Prostate gland (tissue), 2 donors: ENCODE data around the gene RMDN3. TPM values are rescaled to one million over a fixed set of nuclear protein-coding genes. Genes with fewer than 3 reads are reported as not detected.

Source experiments
- DNase-seq: peaks from one replicate; pipeline ENCODE4 v3.0.0-alpha.2; 2019; ENCODE audit warnings: low spot score
- H3K27ac ChIP-seq, 2 donors: fragments of 200-600 bp; sonication (generic); 2 replicates each; pipeline ENCODE4 v1.5.1; 2017 to 2019
- H3K27me3 ChIP-seq: fragments of 200-600 bp; sonication (generic); replicated peaks from 2 replicates; pipeline ENCODE4 v1.5.1; 2019; ENCODE audit not compliant: insufficient read depth
- H3K36me3 ChIP-seq, 2 donors: fragments of 200-600 bp; sonication (generic); 1 replicate in 1 of 2; 2 replicates in 1 of 2; pipeline versions ENCODE4 v1.5.1 to v1.8.1; 2017 to 2019
- H3K4me1 ChIP-seq: fragments of 200-600 bp; sonication (generic); replicated peaks from 2 replicates; pipeline ENCODE4 v1.5.1; 2019
- H3K4me3 ChIP-seq, 2 donors: fragments of 200-600 bp; sonication (generic); 2 replicates each; pipeline ENCODE4 v1.5.1; 2017 to 2019
- H3K9me3 ChIP-seq: fragments of 200-600 bp; sonication (generic); 2 replicates; pipeline ENCODE4 v1.5.1; 2017
- POLR2A ChIP-seq: fragments of 450-650 bp; IDR thresholded peaks from one replicate; pipeline ENCODE4 v1.6.1; 2016; ENCODE audit warnings: antibody characterized with exemption, mild to moderate bottlenecking
- POLR2AphosphoS5 ChIP-seq: sonication (generic); formaldehyde crosslinking; IDR thresholded peaks from one replicate; pipeline ENCODE4 v1.6.1; 2017; ENCODE audit warnings: antibody characterized with exemption
- WGBS: methylation state at CpG from one replicate; pipeline ENCODE4 v1.1.5; 2018; 5-methylcytosine and 5-hydroxymethylcytosine counted together
- intact Hi-C: fragments of 100-400 bp; cut with DNase I; formaldehyde crosslinking; loops from one replicate; pipeline ENCODE4 v1.14.2; 2022
- total RNA-seq, 2 donors: library from RNA; depleted of rRNA; stranded (reverse); fragments of >200 nt; gene quantifications; one replicate each; pipeline ENCODE4 v1.1.0, GENCODE V29; 2016
- TF ChIP-seq, protein P1 (sequence below), 4 experiments: fragments of 200-600 bp in 2 of 4; fragments of 450-650 bp in 2 of 4; sonication (generic) in 2 of 4; IDR thresholded peaks; 1 replicate in 3 of 4; 2 replicates in 1 of 4; pipeline ENCODE4 v1.5.1; 2016 to 2019; ENCODE audit warnings: antibody characterized with exemption in 4 of 4, mild to moderate bottlenecking in 2 of 4, moderate library complexity in 2 of 4

Gene RMDN3
- total RNA-seq, 2 donors from 2014 or later: 28.2 to 31.9 TPM

DNA sequence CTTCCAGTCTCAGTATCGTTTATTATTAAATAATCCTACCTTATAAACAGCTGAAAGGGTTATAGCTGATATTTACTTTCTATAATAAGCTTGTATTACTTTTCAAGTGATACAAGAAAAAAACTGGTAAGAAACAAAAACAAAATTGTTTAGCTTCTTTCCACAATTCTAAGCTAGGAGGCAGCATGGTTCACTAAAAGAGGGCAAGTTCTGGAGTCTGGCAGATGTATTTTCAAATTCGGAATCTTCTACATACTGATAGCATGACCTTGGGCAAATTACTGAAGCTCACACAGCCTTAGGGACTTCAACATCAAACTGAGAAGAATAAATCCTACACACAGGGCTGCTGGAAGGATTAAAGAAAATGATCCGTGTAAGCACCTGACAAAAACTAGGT lies 30.1 kb upstream of the RMDN3 start:
- DNase-seq: no peak
- Histone ChIP-seq H3K36me3 (no peaks in the 10 kb centered on the region), H3K4me1 (peaks cover 22% of the 10 kb centered on the region), H3K27ac (peak overlapping the region; percentile 80 to 81), H3K9me3 (no peaks in the 10 kb centered on the region), H3K4me3 (no peak overlapping the region), H3K27me3 (no peaks in the 10 kb centered on the region)
- TF ChIP-seq POLR2A: no peak
- TF ChIP-seq, protein P1, sequence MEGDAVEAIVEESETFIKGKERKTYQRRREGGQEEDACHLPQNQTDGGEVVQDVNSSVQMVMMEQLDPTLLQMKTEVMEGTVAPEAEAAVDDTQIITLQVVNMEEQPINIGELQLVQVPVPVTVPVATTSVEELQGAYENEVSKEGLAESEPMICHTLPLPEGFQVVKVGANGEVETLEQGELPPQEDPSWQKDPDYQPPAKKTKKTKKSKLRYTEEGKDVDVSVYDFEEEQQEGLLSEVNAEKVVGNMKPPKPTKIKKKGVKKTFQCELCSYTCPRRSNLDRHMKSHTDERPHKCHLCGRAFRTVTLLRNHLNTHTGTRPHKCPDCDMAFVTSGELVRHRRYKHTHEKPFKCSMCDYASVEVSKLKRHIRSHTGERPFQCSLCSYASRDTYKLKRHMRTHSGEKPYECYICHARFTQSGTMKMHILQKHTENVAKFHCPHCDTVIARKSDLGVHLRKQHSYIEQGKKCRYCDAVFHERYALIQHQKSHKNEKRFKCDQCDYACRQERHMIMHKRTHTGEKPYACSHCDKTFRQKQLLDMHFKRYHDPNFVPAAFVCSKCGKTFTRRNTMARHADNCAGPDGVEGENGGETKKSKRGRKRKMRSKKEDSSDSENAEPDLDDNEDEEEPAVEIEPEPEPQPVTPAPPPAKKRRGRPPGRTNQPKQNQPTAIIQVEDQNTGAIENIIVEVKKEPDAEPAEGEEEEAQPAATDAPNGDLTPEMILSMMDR (IDR thresholded peaks at IDR 0.05): peak in 2 of 4 experiments; percentile 30 to 51
- 77% methylated on average over 3 of the region's 3 CpGs for WGBS
- intact Hi-C loops: no loop called here

DNA sequence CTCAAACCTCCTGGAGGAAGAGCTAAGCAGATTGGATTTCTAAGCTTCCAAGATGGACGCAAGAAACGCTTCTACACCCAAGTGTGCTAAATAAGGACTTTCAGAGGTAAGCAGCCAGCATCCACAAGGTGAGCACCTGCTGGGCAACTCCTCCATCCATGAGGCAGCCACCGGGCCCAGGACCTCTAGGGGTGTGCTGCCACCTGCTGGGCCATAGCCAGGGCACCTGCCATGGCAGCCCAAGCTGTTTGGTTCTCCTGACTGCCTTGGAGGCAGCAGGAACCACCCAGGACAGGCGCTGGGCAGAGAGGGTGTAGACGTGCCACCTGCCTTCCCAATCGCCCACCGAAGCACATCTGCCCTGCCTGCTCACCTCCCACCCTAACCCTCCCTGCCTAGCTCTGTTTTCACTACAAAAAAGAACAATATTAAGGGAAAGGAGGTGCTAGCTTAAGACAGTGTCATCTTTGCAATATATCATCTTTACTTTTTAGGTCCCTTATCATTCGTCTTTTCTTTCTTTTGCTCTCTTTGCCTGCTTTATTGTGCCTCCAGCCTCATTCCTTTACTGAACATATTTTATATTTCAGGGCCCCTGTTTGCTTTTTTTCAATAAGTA lies 27.7 kb upstream of the RMDN3 start:
- 51% methylated on average over 8 of the region's 8 CpGs for WGBS
- Histone ChIP-seq H3K9me3 (no peaks in the 10 kb centered on the region), H3K4me1 (peaks cover 16% of the 10 kb centered on the region), H3K27me3 (no peaks in the 10 kb centered on the region), H3K4me3 (no peak overlapping the region), H3K36me3 (peaks cover 0 to 4% of the 10 kb centered on the region in 2 donors), H3K27ac (no peak overlapping the region)
- TF ChIP-seq, protein P1 (IDR thresholded peaks at IDR 0.05): peak; percentile 44 to 89 (median 76)
- TF ChIP-seq POLR2AphosphoS5 (peak; percentile 56), POLR2A (no peak)
- intact Hi-C loops: no loop called here
- peak; percentile 75 for DNase-seq

DNA sequence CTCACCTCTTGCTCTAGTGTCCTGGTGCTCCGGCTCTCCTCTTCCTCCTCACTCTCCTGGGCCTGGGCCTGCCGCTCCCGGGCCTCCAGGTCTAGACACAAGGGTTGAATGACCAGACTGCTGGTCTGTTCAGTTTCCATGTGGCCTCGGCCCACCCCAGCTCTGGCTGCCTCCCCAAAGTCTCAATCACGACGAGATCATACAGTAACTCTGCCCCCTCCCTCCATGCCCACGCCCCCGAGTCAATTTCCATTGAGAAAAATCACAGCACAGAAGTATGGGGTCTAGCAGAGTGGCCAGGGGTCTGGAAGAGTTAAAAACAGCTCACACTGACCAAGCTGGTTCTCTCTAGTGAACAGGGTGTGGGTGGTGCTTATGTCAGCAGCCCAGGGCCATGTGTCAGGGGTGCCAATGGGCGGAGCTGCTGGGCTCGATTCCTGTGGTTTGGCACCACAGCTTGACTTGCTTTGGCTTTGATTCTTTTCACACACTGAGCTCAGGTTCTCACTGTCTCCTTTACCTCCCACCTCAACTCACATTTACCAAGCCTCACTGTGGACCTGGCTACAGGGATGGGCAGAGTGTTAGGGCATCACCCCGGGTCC lies 21.6 kb upstream of the RMDN3 start:
- Histone ChIP-seq H3K9me3 (no peaks in the 10 kb centered on the region), H3K4me3 (no peak overlapping the region), H3K27me3 (no peaks in the 10 kb centered on the region), H3K27ac (peak overlapping the region; percentile 72 to 77), H3K4me1 (peaks cover 6% of the 10 kb centered on the region), H3K36me3 (peaks cover 4% of the 10 kb centered on the region in 2 donors)
- TF ChIP-seq POLR2AphosphoS5 (peak; percentile 92), POLR2A (peak; percentile 62)
- TF ChIP-seq, protein P1 (IDR thresholded peaks at IDR 0.05): no peak
- peak; percentile 93 for DNase-seq
- WGBS: 68% methylated on average over 11 of the region's 11 CpGs
- intact Hi-C loops: no loop called here

DNA sequence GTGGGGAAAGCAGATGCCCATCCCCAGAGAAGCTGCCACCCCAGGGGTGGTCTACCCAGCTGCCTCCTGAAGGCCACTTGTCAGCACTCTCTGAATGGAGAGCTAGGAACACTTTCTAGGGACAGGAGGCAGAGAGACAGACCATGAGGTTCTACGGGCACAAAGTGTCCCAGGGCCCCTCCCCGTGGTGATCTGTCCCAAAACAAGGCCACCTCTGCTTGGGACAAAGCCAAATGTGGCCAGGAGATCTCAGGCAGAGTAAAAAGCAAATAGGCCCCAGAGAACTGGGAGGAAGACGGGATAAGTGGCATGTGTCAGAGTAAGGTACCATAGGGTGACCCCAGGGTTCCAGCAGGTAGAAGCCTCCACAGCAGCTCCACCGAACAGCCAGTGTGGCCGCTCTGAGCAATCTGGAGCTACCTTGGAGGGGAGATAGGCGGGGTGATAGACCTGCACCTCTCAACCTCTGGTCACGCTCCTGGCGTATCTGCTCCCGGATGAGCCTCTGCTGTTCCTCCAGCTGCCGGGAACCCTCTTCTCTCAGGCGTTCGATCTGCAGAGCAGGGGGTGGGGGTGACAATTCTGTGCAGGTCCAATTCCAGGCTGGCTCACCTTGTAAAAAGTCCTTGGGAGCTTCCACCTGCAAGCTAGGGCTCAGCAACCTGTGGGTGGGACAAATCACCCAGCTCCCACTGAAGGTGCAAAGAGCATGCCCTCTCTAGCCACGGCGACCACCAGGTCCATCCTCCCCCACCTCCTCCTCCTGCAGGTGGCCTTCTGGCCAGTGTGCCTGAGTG lies 20.9 kb upstream of the RMDN3 start:
- Histone ChIP-seq H3K27me3 (no peaks in the 10 kb centered on the region), H3K27ac (peak overlapping the region; percentile 72 to 77), H3K36me3 (peaks cover 4% of the 10 kb centered on the region in 2 donors), H3K9me3 (no peaks in the 10 kb centered on the region), H3K4me3 (no peak overlapping the region), H3K4me1 (peaks cover 6% of the 10 kb centered on the region)
- no peak for DNase-seq
- 87% methylated on average over 14 of the region's 14 CpGs for WGBS
- no peak for TF ChIP-seq POLR2AphosphoS5
- no peak for TF ChIP-seq POLR2A
- intact Hi-C loops: no loop called here

DNA sequence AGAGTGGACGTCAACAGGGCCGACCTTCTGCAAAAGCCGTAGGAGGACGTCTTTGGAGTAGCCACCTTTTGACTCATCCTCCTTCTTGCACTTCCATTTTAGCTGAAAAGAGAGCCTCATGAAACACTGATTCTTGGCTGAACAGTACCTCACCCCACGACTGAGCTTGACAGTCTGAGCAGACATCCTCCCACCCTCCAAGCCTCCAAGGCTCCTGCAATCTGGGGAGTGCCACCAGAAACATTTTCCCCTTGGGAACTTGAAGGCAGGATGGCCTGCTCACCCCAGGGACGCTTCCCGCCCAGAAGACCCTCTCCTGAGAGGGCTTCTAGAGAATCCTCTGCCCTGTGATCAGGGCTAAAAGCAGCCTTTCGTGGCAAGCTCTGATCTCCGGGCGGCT lies 20.0 kb upstream of the RMDN3 start:
- no peaks in the 10 kb centered on the region for H3K9me3 ChIP-seq
- TF ChIP-seq, protein P1 (IDR thresholded peaks at IDR 0.05): no peak
- TF ChIP-seq POLR2A: no peak
- TF ChIP-seq POLR2AphosphoS5: no peak
- no peak for DNase-seq

More for the DNA sequence above, 20.0 kb upstream of the RMDN3 start:
- no peak overlapping the region for H3K4me3 ChIP-seq
- H3K27me3 ChIP-seq: no peaks in the 10 kb centered on the region
- H3K27ac ChIP-seq: no peak overlapping the region
- peaks cover 4% of the 10 kb centered on the region in 2 donors for H3K36me3 ChIP-seq
- intact Hi-C loops: no loop called here
- 94% methylated on average over 10 of the region's 10 CpGs for WGBS
- H3K4me1 ChIP-seq: peaks cover 14% of the 10 kb centered on the region
